Measurements from ENCODE around the gene HPS3.
"Not testable (repeated sequence)": the region's sequence is repeated elsewhere in the genome, so short reads cannot be mapped to it uniquely, and the experiment has no call there.

Gene HPS3

DNA sequence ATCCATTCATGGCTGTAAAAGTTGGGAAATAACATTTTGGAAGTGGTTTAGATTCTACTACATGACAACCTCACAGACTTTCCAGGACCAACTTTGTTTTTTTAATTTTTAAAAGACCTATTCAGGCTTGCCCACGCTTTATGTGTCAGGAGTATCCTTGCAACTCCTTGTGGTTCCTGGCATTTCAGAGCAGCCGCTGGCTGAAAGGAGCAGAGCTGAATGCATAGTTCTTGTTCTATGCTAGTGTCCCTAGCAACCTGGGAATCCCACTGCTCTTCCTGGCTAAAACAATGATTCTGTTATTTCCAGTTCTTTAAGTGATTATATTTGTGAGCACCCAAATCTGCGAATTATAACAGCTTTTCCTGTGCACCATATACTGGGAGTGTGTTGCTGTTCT is 57.3 kb downstream of the HPS3 start:
- no peak for DNase-seq (ENCODE audit: extremely low read depth, insufficient read length)
- no peaks in the 10 kb centered on the region for H3K36me3 ChIP-seq (ENCODE audit: control insufficient read depth, insufficient read depth, low read length)
- no peak overlapping the region for H3K4me3 ChIP-seq (replicated peaks; ENCODE audit: low read depth, low read length)
- no peaks in the 10 kb centered on the region for H3K27me3 ChIP-seq (replicated peaks; ENCODE audit: control insufficient read depth, insufficient read depth, low read length)
- TF ChIP-seq CTCF (IDR thresholded peaks at IDR 0.05; ENCODE audit: insufficient read depth, low read length, poor library complexity, severe bottlenecking), result no peak

GRCh38 chr3:149188494-149188893 is 59.1 kb downstream of the HPS3 start:
- TF ChIP-seq CTCF (IDR thresholded peaks at IDR 0.05; ENCODE audit: insufficient read depth, low read length, poor library complexity, severe bottlenecking), result no peak
- H3K36me3 ChIP-seq (ENCODE audit: control insufficient read depth, insufficient read depth, low read length), result no peaks in the 10 kb centered on the region
- no peak overlapping the region for H3K4me3 ChIP-seq (replicated peaks; ENCODE audit: low read depth, low read length)
- DNase-seq (ENCODE audit: extremely low read depth, insufficient read length), result no peak
- no peaks in the 10 kb centered on the region for H3K27me3 ChIP-seq (replicated peaks; ENCODE audit: control insufficient read depth, insufficient read depth, low read length)

DNA sequence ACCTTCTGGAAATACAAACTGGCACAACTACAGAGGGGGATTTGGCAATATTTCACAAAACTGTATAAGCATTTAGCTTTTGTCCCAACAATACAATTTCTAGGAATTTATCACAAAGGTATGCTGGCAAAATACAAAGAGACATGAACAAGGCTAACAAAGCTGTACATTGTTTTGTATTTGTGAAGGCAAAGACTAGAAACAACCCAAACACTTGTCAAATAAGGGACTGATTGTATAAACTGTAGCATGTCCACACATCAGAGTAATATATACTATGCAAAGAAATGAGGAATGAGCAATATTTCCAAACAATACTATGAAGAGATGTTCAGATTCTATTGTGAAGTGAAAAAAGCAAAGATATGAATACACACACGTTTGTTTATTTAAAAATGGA is 65.8 kb downstream of the HPS3 start:
- H3K36me3 ChIP-seq (ENCODE audit: control insufficient read depth, insufficient read depth, low read length), result no peaks in the 10 kb centered on the region
- no peak for DNase-seq (ENCODE audit: extremely low read depth, insufficient read length)
- no peak overlapping the region for H3K4me3 ChIP-seq (replicated peaks; ENCODE audit: low read depth, low read length)
- TF ChIP-seq CTCF (IDR thresholded peaks at IDR 0.05; ENCODE audit: insufficient read depth, low read length, poor library complexity, severe bottlenecking), result no peak
- no peaks in the 10 kb centered on the region for H3K27me3 ChIP-seq (replicated peaks; ENCODE audit: control insufficient read depth, insufficient read depth, low read length)

GRCh38 chr3:149196805-149197592 is 67.6 kb downstream of the HPS3 start:
- DNase-seq (ENCODE audit: extremely low read depth, insufficient read length); H3K36me3 ChIP-seq (ENCODE audit: control insufficient read depth, insufficient read depth, low read length); H3K27me3 ChIP-seq (replicated peaks; ENCODE audit: control insufficient read depth, insufficient read depth, low read length); H3K4me3 ChIP-seq (replicated peaks; ENCODE audit: low read depth, low read length): not testable (repeated sequence)

GRCh38 chr3:149197669-149198068 is 68.2 kb downstream of the HPS3 start:
- TF ChIP-seq CTCF (IDR thresholded peaks at IDR 0.05; ENCODE audit: insufficient read depth, low read length, poor library complexity, severe bottlenecking), result no peak
- Histone ChIP-seq H3K36me3 (ENCODE audit: control insufficient read depth, insufficient read depth, low read length) (no peaks in the 10 kb centered on the region), H3K27me3 (replicated peaks; ENCODE audit: control insufficient read depth, insufficient read depth, low read length) (no peaks in the 10 kb centered on the region), H3K4me3 (replicated peaks; ENCODE audit: low read depth, low read length) (no peak overlapping the region)
- DNase-seq (ENCODE audit: extremely low read depth, insufficient read length), result no peak

GRCh38 chr3:149198611-149199010 is 69.2 kb downstream of the HPS3 start:
- DNase-seq (ENCODE audit: extremely low read depth, insufficient read length), result no peak
- Histone ChIP-seq H3K36me3 (ENCODE audit: control insufficient read depth, insufficient read depth, low read length) (no peaks in the 10 kb centered on the region), H3K4me3 (replicated peaks; ENCODE audit: low read depth, low read length) (no peak overlapping the region), H3K27me3 (replicated peaks; ENCODE audit: control insufficient read depth, insufficient read depth, low read length) (no peaks in the 10 kb centered on the region)
- TF ChIP-seq CTCF (IDR thresholded peaks at IDR 0.05; ENCODE audit: insufficient read depth, low read length, poor library complexity, severe bottlenecking), result no peak

All from GM06990 (cell line).